Activated CD8-positive, alpha-beta memory T cell treated with anti-CD3 and anti-CD28 coated beads, Interleukin-2, amount 50 U/mL, for 24 hours (primary cell): ENCODE data around the gene SFMBT2.
"Not testable (repeated sequence)": the region's sequence is repeated elsewhere in the genome, so short reads cannot be mapped to it uniquely, and the experiment has no call there.

Experiments used
- DNase-seq: peaks from one replicate; pipeline ENCODE4 v3.0.0-alpha.2; 2020; ENCODE audit errors: extremely low read depth

The SFMBT2 gene

GRCh38 chr10:7401156-7401555, 9.7 kb downstream of the SFMBT2 start:
- no peak for DNase-seq

GRCh38 chr10:7400068-7400715, 10.6 kb downstream of the SFMBT2 start:
- no peak for DNase-seq

GRCh38 chr10:7399533-7399932, 11.3 kb downstream of the SFMBT2 start:
- no peak for DNase-seq

GRCh38 chr10:7397049-7398035, 13.5 kb downstream of the SFMBT2 start:
- no peak for DNase-seq

- not testable (repeated sequence) for DNase-seq
Observed at GRCh38 chr10:7392301-7392700, 18.5 kb downstream of the SFMBT2 start.

- no peak for DNase-seq
Observed at GRCh38 chr10:7391748-7392147, 19.1 kb downstream of the SFMBT2 start.

GRCh38 chr10:7390689-7391110, 20.1 kb downstream of the SFMBT2 start:
- not testable (repeated sequence) for DNase-seq

- DNase-seq = no peak
Observed at GRCh38 chr10:7389844-7390243, 21.0 kb downstream of the SFMBT2 start.

GRCh38 chr10:7389346-7389745, 21.5 kb downstream of the SFMBT2 start:
- no peak for DNase-seq

- DNase-seq = no peak
Observed at GRCh38 chr10:7388602-7389001, 22.2 kb downstream of the SFMBT2 start.

- DNase-seq = not testable (repeated sequence)
Observed at GRCh38 chr10:7388149-7388548, 22.7 kb downstream of the SFMBT2 start.

- no peak for DNase-seq
Observed at GRCh38 chr10:7385114-7385513, 25.7 kb downstream of the SFMBT2 start.

GRCh38 chr10:7383442-7383841, 27.4 kb downstream of the SFMBT2 start:
- DNase-seq = no peak

- no peak for DNase-seq
Observed at GRCh38 chr10:7380704-7381241, 30.1 kb downstream of the SFMBT2 start.

- DNase-seq = no peak
Observed at GRCh38 chr10:7378602-7379403, 32.0 kb downstream of the SFMBT2 start.

GRCh38 chr10:7377614-7378248, 33.1 kb downstream of the SFMBT2 start:
- DNase-seq = no peak

GRCh38 chr10:7374795-7375194, 36.0 kb downstream of the SFMBT2 start:
- no peak for DNase-seq

GRCh38 chr10:7373039-7373438, 37.8 kb downstream of the SFMBT2 start:
- no peak for DNase-seq

- no peak for DNase-seq
Observed at GRCh38 chr10:7372504-7372903, 38.3 kb downstream of the SFMBT2 start.

- no peak for DNase-seq
Observed at GRCh38 chr10:7370511-7370910, 40.3 kb downstream of the SFMBT2 start.

GRCh38 chr10:7365027-7365745, 45.6 kb downstream of the SFMBT2 start:
- no peak for DNase-seq
